HG03439 (cell line): ENCODE data around the gene DLG2.
"Not testable (repeated sequence)": the region's sequence is repeated elsewhere in the genome, so short reads cannot be mapped to it uniquely, and the experiment has no call there.

ENCODE experiments used
- ATAC-seq: cut with Tn5 transposase; IDR thresholded peaks from one replicate; pipeline ENCODE4 v1.9.1; 2021; ENCODE audit warnings: mild to moderate bottlenecking, moderate library complexity; ENCODE audit not compliant: unreplicated experiment

The DLG2 gene

DNA sequence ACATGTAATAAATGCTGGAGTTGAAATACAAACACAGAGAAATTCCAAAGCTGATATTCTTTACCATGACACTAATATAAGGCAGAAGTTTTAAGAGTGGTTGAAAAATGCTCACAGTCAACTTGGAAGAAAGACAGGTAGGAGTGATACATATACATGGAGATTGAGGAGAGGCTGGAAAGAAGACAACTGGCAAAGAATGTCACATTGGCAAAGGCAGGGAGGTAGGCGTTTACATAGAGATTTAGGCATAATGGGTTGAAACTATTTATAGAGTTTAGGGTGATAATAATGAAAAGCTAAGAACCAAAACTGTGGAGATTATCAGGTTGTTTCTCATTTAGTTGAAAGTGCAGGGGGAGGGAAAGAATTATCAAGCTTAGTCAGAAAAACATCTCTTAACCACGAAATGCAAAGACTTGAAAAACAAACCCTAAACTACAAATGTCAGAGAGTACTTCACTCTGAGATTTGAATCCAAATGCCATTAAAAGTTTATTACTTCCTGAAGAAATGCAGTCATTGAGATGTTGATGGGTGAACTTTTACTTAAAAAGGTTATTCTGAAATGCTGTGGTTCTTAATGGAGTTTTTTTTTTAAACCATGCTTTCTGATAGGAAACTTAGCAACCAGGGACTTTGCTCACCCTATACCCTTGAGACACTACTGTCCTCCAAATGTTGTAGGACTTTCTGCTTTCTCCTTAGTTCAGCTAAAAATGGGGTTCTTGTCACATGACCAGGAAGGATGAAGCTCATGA lies 2202.6 kb downstream of the DLG2 start:
- no peak for ATAC-seq

DNA sequence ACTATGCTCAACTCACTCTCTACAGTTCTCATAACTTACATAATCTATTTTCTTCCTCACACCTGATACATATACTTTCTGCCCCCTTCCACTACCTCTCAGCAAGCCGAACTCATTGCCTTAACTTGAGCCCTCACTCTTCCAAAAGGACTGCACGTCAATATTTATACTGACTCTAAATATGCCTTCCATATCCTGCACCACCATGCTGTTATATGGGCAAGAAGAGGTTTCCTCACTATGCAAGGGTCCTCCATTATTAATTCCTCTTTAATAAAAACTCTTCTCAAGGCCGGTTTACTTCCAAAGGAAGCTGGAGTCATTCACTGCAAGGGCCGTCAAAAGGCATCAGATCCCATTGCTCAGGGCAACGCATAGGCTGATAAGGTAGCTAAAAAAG lies 2204.5 kb downstream of the DLG2 start:
- not testable (repeated sequence) for ATAC-seq

DNA sequence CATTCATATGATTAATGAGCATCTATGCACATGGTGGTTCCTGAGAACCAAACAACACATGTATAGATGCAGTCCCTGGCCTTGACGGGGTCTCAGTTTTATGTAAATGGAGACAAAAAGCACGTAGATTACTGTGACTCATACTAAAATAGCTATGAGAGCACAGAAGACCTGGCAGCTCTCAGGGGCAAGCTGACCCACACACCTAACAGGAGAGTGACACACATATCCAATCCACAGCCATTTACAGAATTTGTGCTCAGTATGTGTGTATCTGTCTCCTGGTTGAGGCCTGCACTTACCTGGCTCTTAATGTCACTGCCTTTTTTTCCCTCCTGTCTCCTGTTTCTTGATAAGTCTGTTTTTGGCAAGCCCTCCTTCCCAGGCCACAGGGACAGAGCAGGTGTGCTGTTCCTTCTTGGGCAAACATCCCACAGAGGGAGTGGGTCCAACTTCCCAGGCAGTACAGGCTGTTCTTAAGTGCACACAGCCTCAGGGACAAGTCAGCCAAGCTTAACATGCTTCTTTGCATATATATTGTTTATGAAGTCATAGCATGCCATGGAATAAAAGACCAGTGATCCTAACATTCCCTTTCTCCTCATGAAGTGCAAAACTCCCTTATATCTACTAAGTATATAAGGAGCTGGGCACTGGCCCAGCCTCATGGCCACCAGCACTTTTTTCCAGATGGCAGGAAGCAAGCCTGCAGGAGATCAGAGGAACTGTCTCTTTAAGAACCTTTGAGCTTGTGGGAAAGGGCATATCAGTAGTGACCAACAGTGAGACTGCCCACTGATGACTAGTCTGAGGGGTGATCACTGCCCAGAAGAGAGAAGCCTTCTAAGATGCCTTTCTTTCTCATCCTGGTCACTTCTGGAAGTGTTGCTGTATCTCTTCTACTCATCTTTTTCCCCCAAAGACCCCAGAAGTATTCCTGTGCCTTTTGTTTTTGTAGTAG lies 2216.3 kb downstream of the DLG2 start:
- no peak for ATAC-seq

DNA sequence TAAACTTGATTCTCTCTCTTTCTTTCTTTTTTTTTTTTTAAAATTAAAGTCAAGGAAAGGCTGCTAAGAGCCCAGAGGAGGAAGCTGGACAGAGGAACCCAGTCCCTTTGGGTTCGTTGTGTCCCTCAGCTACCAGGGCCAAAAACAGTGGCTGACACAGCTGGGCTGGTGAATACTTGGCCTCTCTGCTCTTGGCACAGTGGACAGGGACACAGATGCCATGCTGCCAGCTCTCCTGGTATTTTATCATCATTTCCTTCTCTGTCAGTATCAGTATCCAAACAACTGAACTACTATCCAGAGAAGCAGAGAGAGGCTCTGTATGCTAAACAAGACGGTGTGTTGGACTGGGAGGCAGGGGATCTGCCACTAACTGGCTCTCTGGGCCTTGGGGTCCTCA lies 2217.3 kb downstream of the DLG2 start:
- no peak for ATAC-seq

DNA sequence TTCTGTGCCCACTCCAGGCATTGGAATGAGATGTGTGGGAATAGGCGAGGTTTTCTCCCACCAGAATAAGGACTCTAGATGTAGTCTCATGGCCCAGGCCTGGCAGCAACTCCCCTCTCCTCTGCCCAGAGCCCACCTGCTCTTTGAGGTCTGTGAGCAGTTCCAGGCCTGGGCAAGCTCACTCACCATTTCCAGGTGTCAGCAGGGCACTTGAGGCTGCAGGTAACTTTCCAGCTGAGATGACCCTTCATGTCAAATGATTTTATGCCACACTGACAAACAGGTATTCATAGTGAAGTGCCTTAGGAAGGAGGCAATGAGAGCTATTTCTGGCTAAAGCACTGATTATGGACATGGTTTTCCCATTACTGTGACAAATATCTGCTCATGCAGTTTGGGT lies 2217.7 kb downstream of the DLG2 start:
- no peak for ATAC-seq

DNA sequence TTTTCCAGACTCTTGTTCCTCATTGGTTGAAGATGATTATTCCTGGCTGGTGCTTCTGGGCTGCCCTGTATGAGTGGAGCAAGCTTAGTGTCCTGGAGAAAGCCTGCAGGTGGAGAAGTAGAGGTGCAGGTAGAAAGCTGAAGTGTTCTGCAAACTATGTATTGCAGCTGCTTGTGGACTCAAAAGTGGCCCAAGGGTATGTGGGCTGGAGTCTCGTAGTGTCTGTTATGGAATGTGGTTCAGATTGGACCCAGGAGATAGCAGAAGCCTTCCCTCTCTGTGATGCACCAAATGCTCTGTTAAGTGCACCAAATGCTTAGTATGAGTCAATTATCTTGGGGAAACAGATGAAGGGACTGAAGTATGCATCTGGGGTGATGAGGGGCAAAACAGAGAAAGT lies 2218.2 kb downstream of the DLG2 start:
- ATAC-seq = no peak
